Gastroesophageal sphincter (tissue), 4 donors: ENCODE data around the gene DDI2. TPM values are rescaled to one million over a fixed set of nuclear protein-coding genes. Genes with fewer than 3 reads are reported as not detected.

Experiments used
- ATAC-seq: fragments of 150-250 bp; one replicate; pipeline ENCODE4 v1.9.1; 2016; ENCODE audit warnings: mild to moderate bottlenecking, moderate library complexity
- H3K27ac ChIP-seq, 4 donors: fragments of 200-600 bp; sonication (generic) in 3 of 4; 1 replicate in 3 of 4; 2 replicates in 1 of 4; pipeline ENCODE4 v1.5.1; 2016 to 2019
- H3K27me3 ChIP-seq: fragments of 200-600 bp; sonication (generic); one replicate; pipeline ENCODE4 v1.5.1; 2019
- H3K36me3 ChIP-seq, 2 donors: fragments of 200-600 bp; sonication (generic); one replicate each; pipeline ENCODE4 v1.5.1; 2019; ENCODE audit warnings: control low read depth in 1 of 2
- H3K4me1 ChIP-seq, 3 donors: fragments of 200-600 bp; sonication (generic); 1 replicate in 2 of 3; 2 replicates in 1 of 3; pipeline ENCODE4 v1.5.1; 2016 to 2019; ENCODE audit warnings: control low read depth in 2 of 3
- H3K4me3 ChIP-seq, 2 donors: fragments of 200-600 bp; sonication (generic); one replicate each; pipeline ENCODE4 v1.5.1; 2019; ENCODE audit warnings: mild to moderate bottlenecking in 1 of 2, moderate library complexity in 1 of 2
- H3K9me3 ChIP-seq, 3 donors: fragments of 200-600 bp; sonication (generic); one replicate each; pipeline ENCODE4 v1.5.1; 2017 to 2019; ENCODE audit warnings: control low read depth in 2 of 3
- EP300 ChIP-seq: sonication (generic); formaldehyde crosslinking; IDR thresholded peaks from one replicate; pipeline ENCODE4 v1.6.1; 2017; ENCODE audit warnings: antibody characterized with exemption, mild to moderate bottlenecking
- POLR2A ChIP-seq, 2 donors: fragments of 450-650 bp; IDR thresholded peaks; one replicate each; pipeline ENCODE4 v1.6.1; 2017; ENCODE audit warnings: antibody characterized with exemption in 2 of 2, mild to moderate bottlenecking in 2 of 2, moderate library complexity in 1 of 2
- POLR2AphosphoS5 ChIP-seq: sonication (generic); formaldehyde crosslinking; IDR thresholded peaks from one replicate; pipeline ENCODE4 v1.6.1; 2017; ENCODE audit warnings: antibody characterized with exemption
- whole genome bisulfite sequencing, 2 donors: methylation state at CpG; one replicate each; pipeline ENCODE4 v1.1.5; 2018; ENCODE audit warnings: low coverage in 1 of 2; 5-methylcytosine and 5-hydroxymethylcytosine counted together
- total RNA-seq, 4 donors: library from RNA; depleted of rRNA; stranded (reverse); fragments of >200 nt; gene quantifications; one replicate each; pipeline ENCODE4 v1.1.0, GENCODE V29; 2016
- TF ChIP-seq, protein P1 (sequence below), 4 experiments: fragments of 200-600 bp in 2 of 4; fragments of 450-650 bp in 2 of 4; sonication (generic) in 1 of 4; IDR thresholded peaks; one replicate each; pipeline ENCODE4 v1.5.1; 2017 to 2019; ENCODE audit warnings: antibody characterized with exemption in 4 of 4, mild to moderate bottlenecking in 2 of 4, moderate library complexity in 2 of 4

DDI2 gene
- total RNA-seq, 4 donors from 2014 or later, result 14.3 to 37.2 (median 16.5) TPM

DNA sequence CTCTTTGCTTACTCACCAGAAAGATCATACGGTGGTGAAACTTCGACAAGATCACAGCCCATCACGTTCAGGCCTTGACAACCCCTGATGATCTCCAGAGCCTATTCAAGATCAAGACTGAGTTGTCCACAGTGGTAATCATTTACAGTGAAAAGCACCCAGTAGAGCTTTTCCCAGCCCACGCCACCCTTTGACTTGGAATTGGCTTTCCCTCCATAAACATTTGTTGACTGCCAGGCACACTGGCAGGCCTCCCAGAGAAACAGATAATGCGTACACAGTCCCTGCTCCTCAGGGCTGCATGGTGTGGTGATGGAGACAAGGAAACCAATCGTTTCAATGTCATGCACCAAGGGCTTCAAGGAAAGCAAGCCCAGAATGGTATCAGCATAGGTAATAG lies 42.5 kb upstream of the DDI2 start:
- WGBS, 2 donors, result 78 to 100% methylated on average over 2 to 5 of the region's 6 CpGs
- H3K4me3 ChIP-seq, result no peak overlapping the region
- peaks cover 0 to 23% of the 10 kb centered on the region in 2 donors for H3K36me3 ChIP-seq
- H3K27ac ChIP-seq, result no peak overlapping the region
- H3K4me1 ChIP-seq, result no peaks in the 10 kb centered on the region
- no peak for ATAC-seq
- H3K27me3 ChIP-seq, result no peaks in the 10 kb centered on the region
- no peaks in the 10 kb centered on the region for H3K9me3 ChIP-seq
- no peak for TF ChIP-seq POLR2AphosphoS5
- TF ChIP-seq, protein P1, sequence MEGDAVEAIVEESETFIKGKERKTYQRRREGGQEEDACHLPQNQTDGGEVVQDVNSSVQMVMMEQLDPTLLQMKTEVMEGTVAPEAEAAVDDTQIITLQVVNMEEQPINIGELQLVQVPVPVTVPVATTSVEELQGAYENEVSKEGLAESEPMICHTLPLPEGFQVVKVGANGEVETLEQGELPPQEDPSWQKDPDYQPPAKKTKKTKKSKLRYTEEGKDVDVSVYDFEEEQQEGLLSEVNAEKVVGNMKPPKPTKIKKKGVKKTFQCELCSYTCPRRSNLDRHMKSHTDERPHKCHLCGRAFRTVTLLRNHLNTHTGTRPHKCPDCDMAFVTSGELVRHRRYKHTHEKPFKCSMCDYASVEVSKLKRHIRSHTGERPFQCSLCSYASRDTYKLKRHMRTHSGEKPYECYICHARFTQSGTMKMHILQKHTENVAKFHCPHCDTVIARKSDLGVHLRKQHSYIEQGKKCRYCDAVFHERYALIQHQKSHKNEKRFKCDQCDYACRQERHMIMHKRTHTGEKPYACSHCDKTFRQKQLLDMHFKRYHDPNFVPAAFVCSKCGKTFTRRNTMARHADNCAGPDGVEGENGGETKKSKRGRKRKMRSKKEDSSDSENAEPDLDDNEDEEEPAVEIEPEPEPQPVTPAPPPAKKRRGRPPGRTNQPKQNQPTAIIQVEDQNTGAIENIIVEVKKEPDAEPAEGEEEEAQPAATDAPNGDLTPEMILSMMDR (IDR thresholded peaks at IDR 0.05), result no peak
- no peak for TF ChIP-seq POLR2A (IDR thresholded peaks at IDR 0.05)
- TF ChIP-seq EP300, result no peak

DNA sequence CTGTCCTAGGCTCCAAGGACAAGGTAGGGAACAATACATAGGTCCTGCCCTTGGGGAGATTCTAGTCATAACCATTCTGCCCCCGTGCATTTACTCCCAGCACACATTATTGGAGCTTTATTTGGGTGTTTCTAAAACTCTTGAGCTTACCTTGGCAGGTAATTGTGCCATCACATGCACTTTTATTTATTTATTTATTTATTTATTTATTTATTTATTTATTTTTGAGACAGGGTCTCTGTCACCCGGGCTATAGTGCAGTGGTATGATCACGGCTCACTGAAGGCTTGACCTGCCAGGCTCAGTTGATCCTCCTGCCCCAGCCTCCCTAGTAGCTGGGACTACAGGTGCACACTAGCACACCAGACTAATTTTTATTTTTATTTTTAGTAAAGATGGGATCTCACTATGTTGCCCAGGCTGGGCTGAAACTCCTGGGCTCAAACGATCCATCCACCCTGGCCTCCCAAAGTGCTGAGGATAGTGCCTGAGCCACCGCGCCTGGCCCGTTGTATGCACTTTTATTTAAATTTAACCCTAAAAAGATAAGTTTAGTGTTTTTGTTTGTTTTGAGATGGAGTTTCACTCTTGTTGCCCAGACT lies 41.6 kb upstream of the DDI2 start:
- no peak for ATAC-seq
- Histone ChIP-seq H3K9me3 (no peaks in the 10 kb centered on the region), H3K27me3 (no peaks in the 10 kb centered on the region), H3K27ac (no peak overlapping the region), H3K4me1 (no peaks in the 10 kb centered on the region), H3K4me3 (no peak overlapping the region), H3K36me3 (peaks cover 0 to 14% of the 10 kb centered on the region in 2 donors)
- no peak for TF ChIP-seq EP300
- TF ChIP-seq, protein P1 (IDR thresholded peaks at IDR 0.05), result no peak
- no peak for TF ChIP-seq POLR2A (IDR thresholded peaks at IDR 0.05)
- no peak for TF ChIP-seq POLR2AphosphoS5
- 90 to 93% methylated on average over 1 to 6 of the region's 7 CpGs for WGBS, 2 donors

DNA sequence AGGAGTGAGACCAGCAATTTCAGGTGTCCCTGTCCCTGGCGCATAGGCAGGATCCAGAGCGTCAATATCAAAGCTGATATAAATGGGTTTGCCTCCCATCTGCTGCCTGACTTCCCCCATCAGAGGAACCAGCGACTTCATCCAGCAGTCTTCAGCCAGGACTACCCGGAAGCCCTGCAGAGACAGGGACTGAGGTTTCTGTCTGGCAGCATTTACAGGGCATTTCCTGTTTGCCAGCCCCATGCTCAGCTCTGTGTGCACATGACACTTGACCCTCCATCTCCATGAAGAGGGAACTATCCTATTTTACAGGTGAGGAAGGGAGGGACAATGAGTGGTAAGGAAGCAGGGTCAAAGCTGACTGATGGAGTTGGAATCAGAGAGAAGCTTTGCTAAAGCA lies 39.6 kb upstream of the DDI2 start:
- TF ChIP-seq, protein P1 (IDR thresholded peaks at IDR 0.05), result no peak
- H3K27ac ChIP-seq, result no peak overlapping the region
- no peak for ATAC-seq
- no peaks in the 10 kb centered on the region for H3K4me1 ChIP-seq
- H3K4me3 ChIP-seq, result no peak overlapping the region
- H3K36me3 ChIP-seq, result peaks cover 0 to 7% of the 10 kb centered on the region in 2 donors
- 90% methylated on average over 2 of the region's 4 CpGs; no CpG with 5 or more reads in 1 of the 2 donors for WGBS, 2 donors
- no peaks in the 10 kb centered on the region for H3K27me3 ChIP-seq
- no peaks in the 10 kb centered on the region for H3K9me3 ChIP-seq

DNA sequence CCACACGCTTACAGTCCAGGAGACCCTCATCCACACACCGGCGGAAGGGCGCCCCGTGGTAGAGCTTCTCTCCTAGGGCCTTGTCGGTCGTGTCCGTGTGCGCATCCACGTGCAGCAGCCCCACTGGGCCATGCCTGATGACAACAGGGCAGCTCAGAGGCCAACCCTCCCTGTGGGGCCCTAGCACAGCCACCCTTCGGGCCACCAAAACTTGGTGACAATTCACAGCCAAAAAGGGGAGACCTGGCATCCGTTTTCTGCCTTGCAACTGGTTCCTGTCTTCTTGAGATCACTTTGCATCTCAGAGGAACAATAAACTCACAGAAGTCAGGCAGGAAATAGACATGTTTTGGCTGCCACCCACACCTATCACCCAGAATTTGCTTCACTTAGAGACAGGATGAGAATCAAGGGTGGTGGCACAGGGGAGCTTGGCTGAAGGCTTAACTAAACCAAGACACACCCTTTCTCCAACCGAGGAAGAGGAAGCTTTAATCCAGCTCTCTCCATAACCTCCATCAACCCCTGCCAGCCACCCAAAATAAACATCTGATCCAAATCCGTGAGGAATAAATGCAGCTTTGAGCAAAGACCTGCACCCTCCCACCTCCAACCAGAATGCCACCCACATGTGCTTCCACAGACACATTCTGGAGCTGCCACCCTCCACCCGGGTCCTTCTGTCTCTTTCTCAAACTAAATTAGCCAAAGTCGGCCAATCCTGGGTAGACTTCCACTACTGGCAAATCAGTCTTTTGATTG lies 38.2 kb upstream of the DDI2 start:
- no peak for ATAC-seq
- peaks cover 11% of the 10 kb centered on the region for H3K27me3 ChIP-seq
- no peak for TF ChIP-seq EP300
- TF ChIP-seq POLR2AphosphoS5, result no peak
- no peak for TF ChIP-seq POLR2A (IDR thresholded peaks at IDR 0.05)
- TF ChIP-seq, protein P1 (IDR thresholded peaks at IDR 0.05), result no peak
- no peak overlapping the region for H3K27ac ChIP-seq
- no peaks in the 10 kb centered on the region for H3K9me3 ChIP-seq
- H3K36me3 ChIP-seq, result peaks cover 0 to 7% of the 10 kb centered on the region in 2 donors
- no peak overlapping the region for H3K4me3 ChIP-seq
- WGBS, 2 donors, result 64 to 74% methylated on average over 8 to 13 of the region's 16 CpGs
- H3K4me1 ChIP-seq, result peaks cover 0 to 2% (median 0%) of the 10 kb centered on the region in 3 donors

DNA sequence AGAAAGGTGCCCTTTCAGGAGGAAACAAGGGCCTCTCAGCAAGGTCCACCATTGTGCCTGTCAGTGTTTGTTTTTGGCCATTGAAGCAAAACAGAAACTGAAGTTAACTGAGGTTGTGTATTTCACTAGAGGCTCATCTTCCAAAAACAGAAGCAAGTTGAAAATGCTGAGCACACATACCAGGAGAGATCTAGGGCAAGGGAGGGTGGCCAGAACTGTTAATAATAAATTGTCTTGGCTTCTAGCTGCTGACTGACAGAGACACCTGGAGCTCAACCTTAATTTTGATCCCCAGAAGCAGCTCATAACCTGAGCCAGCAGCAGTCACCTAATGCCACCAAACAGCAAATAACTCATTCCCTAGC lies 37.6 kb upstream of the DDI2 start:
- Histone ChIP-seq H3K4me3 (no peak overlapping the region), H3K27ac (no peak overlapping the region), H3K27me3 (peaks cover 17% of the 10 kb centered on the region), H3K36me3 (peaks cover 0 to 7% of the 10 kb centered on the region in 2 donors), H3K9me3 (no peaks in the 10 kb centered on the region), H3K4me1 (peaks cover 0 to 7% (median 2%) of the 10 kb centered on the region in 3 donors)
- TF ChIP-seq POLR2AphosphoS5 (no peak), POLR2A (IDR thresholded peaks at IDR 0.05) (no peak), EP300 (no peak)
- TF ChIP-seq, protein P1 (IDR thresholded peaks at IDR 0.05), result no peak
- ATAC-seq, result no peak
